ENCODE measurements around the gene PRR5L.

DNA sequence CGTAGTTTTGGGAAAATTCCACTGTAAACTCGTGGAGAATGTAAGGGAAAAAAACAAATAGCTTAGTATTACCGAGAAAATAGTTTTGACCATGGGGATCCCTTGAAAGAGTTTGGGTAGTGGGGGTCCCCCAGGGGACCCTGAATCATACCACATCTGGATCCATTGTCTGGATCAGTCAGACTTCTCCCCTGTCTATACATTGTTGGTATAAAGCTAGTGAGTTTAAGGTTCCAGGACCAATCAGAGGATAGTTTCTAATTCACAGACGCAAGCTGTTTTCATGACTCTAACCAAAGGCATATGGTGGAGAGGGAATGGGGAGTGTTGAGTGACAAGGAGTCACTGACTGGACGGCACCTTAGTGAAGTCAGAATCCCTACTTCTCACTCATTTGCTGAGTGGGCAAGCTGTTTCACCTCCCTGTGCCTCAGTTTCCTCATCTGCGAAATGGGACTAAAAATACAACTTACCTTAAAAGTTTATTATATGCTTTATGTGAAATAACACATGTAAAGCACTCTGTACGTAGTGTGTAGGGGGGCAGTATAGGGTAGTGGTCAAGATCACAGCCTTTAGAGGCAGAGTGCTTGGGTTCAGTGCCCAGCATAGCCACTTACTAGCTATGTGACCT, 123.8 kb downstream of the PRR5L start:
- TF ChIP-seq CTCF (IDR thresholded peaks at IDR 0.05) = no peak
- TF ChIP-seq EZH2 (IDR thresholded peaks at IDR 0.05) = no peak

Measured in neural progenitor cell (in vitro differentiated cells).